Measurements from ENCODE around the gene SMC2. TPM values are rescaled to one million over a fixed set of nuclear protein-coding genes. Genes with fewer than 3 reads are reported as not detected.
A peak's percentile ranks its signal among the peaks of the same experiment; 100 is the strongest.

SMC2 gene
- total RNA-seq, 1 donor from 2014 or later: 9.7 TPM

DNA sequence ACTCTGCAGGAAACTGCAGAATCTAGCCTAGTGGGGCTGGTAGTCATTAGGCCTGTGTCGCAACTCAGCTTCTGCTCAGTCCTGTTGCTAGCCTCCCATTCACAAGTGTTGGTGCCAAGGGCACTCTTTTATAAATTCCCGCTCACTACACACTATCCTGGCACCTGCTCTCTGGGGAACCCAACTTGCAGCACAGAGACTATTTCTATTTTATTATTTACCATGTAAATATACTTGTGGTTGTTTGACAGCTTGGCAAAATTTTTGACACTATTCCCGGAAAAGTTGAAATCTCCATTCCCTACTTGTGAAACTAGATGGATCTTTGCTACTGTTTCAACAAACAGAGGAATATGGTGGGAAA is 20.4 kb upstream of the SMC2 start:
- Histone ChIP-seq H3K27me3 (ENCODE audit: low read depth) (no peaks in the 10 kb centered on the region), H3K4me1 (peaks cover 21% of the 10 kb centered on the region), H3K4me3 (no peak overlapping the region), H3K36me3 (no peaks in the 10 kb centered on the region), H3K9me3 (replicated peaks) (peaks cover under 1% of the 10 kb centered on the region), H3K27ac (replicated peaks) (peak overlapping the region; percentile 68)
- intact Hi-C loops (cut with micrococcal nuclease): no loop called here
- TF ChIP-seq, protein P1, sequence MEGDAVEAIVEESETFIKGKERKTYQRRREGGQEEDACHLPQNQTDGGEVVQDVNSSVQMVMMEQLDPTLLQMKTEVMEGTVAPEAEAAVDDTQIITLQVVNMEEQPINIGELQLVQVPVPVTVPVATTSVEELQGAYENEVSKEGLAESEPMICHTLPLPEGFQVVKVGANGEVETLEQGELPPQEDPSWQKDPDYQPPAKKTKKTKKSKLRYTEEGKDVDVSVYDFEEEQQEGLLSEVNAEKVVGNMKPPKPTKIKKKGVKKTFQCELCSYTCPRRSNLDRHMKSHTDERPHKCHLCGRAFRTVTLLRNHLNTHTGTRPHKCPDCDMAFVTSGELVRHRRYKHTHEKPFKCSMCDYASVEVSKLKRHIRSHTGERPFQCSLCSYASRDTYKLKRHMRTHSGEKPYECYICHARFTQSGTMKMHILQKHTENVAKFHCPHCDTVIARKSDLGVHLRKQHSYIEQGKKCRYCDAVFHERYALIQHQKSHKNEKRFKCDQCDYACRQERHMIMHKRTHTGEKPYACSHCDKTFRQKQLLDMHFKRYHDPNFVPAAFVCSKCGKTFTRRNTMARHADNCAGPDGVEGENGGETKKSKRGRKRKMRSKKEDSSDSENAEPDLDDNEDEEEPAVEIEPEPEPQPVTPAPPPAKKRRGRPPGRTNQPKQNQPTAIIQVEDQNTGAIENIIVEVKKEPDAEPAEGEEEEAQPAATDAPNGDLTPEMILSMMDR (IDR thresholded peaks at IDR 0.05; ENCODE audit: borderline replicate concordance): no peak
- DNase-seq: no peak

DNA sequence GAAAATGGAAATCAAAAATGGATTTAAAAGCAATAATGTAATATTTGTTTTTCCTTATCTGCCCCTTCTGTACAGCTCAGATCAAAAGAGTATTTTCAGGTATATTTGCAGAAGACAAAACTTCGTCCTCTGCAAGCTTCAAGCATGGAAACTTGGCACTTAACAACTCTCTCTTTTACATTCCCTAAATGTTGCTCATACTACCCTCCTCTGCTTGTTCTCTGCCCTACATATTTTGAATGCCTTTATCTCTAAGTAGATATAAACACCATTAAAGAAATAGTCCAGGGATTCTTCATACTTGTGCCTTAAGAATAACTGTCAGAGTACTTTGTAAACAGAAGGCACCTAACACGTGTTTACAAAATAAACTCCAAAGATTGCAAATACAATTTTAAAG is 19.2 kb upstream of the SMC2 start:
- intact Hi-C loops (cut with micrococcal nuclease): no loop called here
- peaks cover 21% of the 10 kb centered on the region for H3K4me1 ChIP-seq

DNA sequence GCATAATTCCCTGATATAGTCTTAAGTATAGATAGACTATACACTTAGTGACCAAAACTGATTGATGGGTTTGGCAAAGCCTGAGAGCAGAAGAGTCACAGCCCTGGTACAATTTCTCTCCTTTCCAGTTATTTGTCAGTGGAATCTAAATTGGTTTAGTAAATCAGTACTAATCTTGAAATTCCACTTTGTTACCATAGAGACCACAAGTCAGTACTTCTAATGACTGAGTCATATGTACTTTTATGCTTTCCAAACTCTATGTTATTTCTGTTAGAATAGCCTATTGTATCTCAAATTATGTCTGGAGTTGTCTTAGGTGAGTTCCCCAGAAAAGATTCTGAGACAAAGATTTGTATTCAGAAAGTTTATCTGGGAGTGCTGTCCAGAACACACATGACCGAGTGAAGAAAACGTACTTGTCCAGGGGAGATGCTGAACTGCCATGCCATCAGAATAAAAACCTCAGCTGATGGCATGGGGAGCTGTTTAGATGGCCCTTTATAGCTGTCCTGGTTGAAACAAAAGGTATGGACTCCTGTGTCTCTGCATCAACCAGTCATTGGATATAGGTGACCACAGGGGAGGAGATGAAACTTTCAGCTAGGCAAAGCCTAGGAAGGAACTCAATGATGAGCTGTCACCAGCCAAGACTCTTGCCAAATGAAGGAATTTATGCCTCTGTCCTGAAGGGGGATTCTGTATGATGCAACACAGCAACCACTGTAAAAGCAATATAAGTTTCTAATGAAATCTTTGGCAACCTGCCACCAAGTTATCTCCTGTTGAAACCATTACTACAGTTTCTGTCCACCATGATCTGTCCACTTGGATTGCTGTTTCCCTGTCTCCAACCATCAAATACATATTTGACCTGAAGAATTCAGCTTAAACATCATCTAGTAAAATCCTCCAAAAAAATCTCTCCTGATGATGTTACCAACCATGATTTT is 18.0 kb upstream of the SMC2 start:
- Histone ChIP-seq H3K4me1 (peaks cover 21% of the 10 kb centered on the region), H3K9me3 (replicated peaks) (peaks cover 7% of the 10 kb centered on the region), H3K27ac (replicated peaks) (peak overlapping the region; percentile 68), H3K36me3 (no peaks in the 10 kb centered on the region), H3K27me3 (ENCODE audit: low read depth) (no peaks in the 10 kb centered on the region), H3K4me3 (no peak overlapping the region)
- intact Hi-C loops (cut with micrococcal nuclease): no loop called here
- TF ChIP-seq, protein P1 (IDR thresholded peaks at IDR 0.05; ENCODE audit: borderline replicate concordance): no peak
- no peak for DNase-seq

More for the DNA sequence above, 19.2 kb upstream of the SMC2 start:
- H3K27ac ChIP-seq (replicated peaks): peak overlapping the region; percentile 68
- DNase-seq: no peak
- H3K4me3 ChIP-seq: no peak overlapping the region
- peaks cover 7% of the 10 kb centered on the region for H3K9me3 ChIP-seq (replicated peaks)
- no peaks in the 10 kb centered on the region for H3K36me3 ChIP-seq
- TF ChIP-seq, protein P1 (IDR thresholded peaks at IDR 0.05; ENCODE audit: borderline replicate concordance): no peak
- H3K27me3 ChIP-seq (ENCODE audit: low read depth): no peaks in the 10 kb centered on the region

DNA sequence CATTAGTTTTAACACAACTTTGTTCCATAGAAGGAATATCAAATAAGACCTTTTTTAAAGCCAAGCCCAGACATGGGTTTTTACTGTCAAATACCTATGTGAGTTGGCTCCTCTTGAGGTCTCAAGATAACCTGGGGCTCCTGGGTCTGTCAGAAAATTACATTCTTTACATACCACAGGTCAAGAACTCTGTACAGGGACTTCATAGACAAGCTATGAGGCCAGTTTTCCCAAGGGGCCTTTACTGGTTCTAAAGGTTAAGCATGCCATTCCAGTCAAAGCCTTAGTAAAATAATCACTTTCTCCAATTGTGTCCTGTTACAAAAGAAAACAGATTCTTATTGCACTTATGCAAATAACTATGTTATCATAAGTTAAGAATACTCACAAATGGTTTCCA is 15.5 kb upstream of the SMC2 start:
- Histone ChIP-seq H3K9me3 (replicated peaks) (peaks cover 7% of the 10 kb centered on the region), H3K27me3 (ENCODE audit: low read depth) (no peaks in the 10 kb centered on the region), H3K27ac (replicated peaks) (no peak overlapping the region), H3K4me3 (no peak overlapping the region), H3K36me3 (no peaks in the 10 kb centered on the region), H3K4me1 (peaks cover 12% of the 10 kb centered on the region)
- TF ChIP-seq, protein P1 (IDR thresholded peaks at IDR 0.05; ENCODE audit: borderline replicate concordance): no peak
- DNase-seq: no peak
- intact Hi-C loops (cut with micrococcal nuclease): no loop called here

DNA sequence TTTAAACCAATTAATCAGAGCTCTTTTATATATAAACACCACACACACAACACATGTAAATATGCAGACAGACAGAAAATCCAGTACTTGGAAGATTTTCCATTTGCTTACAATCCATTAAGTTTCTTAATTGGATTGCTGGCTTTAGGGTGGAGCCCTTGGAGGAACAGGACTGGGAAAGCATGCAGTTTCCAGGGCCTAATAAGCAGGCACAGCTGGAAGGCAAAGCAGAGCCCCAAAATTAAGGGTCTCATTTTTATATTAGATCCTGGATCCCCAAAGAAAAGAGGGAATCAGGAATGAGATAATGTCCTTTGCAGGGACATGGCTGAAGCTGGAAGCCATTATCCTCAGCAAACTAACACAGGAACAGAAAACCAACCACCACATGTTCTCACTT is 13.1 kb upstream of the SMC2 start:
- DNase-seq: no peak
- Histone ChIP-seq H3K4me3 (no peak overlapping the region), H3K36me3 (no peaks in the 10 kb centered on the region), H3K27ac (replicated peaks) (no peak overlapping the region), H3K27me3 (ENCODE audit: low read depth) (no peaks in the 10 kb centered on the region), H3K4me1 (no peaks in the 10 kb centered on the region), H3K9me3 (replicated peaks) (peaks cover 7% of the 10 kb centered on the region)
- TF ChIP-seq, protein P1 (IDR thresholded peaks at IDR 0.05; ENCODE audit: borderline replicate concordance): no peak
- intact Hi-C loops (cut with micrococcal nuclease): no loop called here
